Hematopoietic multipotent progenitor cell (in vitro differentiated cells): ENCODE measurements around the gene MGMT. TPM values are rescaled to one million over a fixed set of nuclear protein-coding genes. Genes with fewer than 3 reads are reported as not detected.
"Not testable (repeated sequence)": the region's sequence is repeated elsewhere in the genome, so short reads cannot be mapped to it uniquely, and the experiment has no call there.

Source experiments
- DNase-seq, 3 donors: peaks; one replicate each; pipeline ENCODE4 v3.0.0-alpha.2; 2011 to 2015; ENCODE audit warnings: low read depth in 2 of 3, low spot score in 2 of 3
- total RNA-seq: library from RNA; depleted of rRNA; stranded (reverse); fragments of >200 nt; gene quantifications from one replicate; pipeline ENCODE4 v1.2.3, GENCODE V29; 2012

MGMT gene
- total RNA-seq = 36.4 TPM

DNA sequence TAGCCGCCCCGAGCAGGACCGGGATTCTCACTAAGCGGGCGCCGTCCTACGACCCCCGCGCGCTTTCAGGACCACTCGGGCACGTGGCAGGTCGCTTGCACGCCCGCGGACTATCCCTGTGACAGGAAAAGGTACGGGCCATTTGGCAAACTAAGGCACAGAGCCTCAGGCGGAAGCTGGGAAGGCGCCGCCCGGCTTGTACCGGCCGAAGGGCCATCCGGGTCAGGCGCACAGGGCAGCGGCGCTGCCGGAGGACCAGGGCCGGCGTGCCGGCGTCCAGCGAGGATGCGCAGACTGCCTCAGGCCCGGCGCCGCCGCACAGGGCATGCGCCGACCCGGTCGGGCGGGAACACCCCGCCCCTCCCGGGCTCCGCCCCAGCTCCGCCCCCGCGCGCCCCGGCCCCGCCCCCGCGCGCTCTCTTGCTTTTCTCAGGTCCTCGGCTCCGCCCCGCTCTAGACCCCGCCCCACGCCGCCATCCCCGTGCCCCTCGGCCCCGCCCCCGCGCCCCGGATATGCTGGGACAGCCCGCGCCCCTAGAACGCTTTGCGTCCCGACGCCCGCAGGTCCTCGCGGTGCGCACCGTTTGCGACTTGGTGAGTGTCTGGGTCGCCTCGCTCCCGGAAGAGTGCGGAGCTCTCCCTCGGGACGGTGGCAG lies at the start of gene MGMT:
Gene MGMT, plus strand, starts transcription at position 539 of the 656 bp plus-strand sequence.
- DNase-seq = peak; percentile 82 to 86 (median 86)

GRCh38 chr10:129417870-129418269 lies 49.2 kb upstream of the MGMT start:
- DNase-seq = no peak

DNA sequence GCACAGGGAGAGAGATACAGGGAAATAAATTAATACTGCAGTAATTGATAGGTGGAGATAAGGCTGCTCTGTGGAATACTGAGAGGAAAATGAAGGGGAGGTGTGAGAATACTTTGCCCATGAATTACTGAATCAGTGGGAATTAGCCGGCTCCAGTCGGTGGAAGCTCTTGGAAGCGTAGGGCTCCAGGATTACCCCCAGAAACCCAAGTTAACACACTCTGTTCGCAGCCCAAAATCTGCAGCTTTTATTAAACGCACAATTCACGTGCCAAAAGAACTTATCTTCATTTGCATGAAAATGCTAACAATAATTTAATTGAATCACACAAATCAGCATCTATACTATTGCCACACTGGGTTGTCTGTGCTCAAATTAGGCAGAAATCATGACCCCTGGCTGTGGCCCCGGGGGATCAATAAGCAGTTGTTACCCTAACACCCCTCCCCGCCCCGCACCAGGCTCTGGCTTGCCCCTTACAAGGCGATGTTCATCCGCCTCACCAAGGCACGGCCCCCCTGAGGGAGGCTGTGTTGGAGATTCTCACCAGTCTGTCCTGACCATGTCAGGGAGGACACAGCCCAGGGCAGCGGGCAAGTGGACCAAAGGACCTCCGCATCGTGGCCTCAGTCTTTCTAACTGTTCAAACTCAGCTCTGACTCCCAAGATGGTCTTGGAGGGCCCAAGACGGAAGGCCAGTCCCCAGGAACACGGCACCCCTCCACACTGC lies 48.4 kb upstream of the MGMT start:
- no peak for DNase-seq

GRCh38 chr10:129419397-129419796 lies 47.6 kb upstream of the MGMT start:
- no peak for DNase-seq

DNA sequence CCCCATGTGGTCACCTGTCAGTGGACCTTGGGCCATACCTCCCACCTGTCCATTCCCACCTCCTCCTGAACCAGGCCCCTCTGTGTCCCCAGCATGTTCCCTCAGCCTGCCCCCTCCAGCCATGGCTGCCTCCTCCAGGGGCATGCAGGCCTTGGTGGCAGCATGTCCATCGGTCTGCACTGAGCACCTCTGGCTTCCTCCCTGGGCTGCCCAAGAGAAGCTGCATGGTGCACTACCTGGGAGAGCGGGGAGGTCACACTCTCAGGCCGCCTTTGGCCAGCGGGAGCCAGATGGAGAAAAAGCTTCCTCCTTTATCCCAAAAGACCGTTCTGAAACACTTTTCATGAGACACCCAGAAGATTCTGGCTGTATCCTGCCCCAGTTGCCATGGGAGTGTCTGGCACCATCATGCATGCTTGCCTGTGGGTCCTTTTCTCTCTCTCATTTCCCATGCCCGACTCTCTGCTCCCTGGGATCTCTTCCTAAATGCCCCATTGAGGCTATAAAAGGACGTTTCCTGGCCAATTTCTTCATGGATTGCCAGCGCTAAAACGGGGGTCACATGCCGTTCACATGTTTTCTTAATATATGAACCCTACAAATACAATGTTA lies 45.5 kb upstream of the MGMT start:
- DNase-seq = no peak

DNA sequence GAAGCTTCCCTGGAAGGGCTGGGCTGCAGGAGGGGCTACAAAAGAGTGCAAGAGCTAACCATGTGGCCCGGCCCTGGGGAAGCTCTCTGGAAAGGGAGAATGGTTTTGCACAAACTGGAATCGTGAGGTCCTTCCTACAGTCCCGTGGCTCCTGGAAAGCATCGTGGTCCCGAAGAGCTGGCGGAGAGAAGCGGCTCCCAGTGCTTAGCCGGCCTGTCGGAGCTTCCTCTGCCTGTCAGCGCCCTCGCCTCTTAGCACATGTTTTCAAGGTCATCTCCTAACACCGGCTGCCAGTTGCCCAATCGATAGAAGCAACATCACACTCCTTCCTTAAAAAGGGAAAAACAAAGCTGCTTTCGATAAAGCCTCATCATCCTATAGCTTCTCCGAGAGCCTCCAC lies 42.1 kb upstream of the MGMT start:
- DNase-seq = no peak

DNA sequence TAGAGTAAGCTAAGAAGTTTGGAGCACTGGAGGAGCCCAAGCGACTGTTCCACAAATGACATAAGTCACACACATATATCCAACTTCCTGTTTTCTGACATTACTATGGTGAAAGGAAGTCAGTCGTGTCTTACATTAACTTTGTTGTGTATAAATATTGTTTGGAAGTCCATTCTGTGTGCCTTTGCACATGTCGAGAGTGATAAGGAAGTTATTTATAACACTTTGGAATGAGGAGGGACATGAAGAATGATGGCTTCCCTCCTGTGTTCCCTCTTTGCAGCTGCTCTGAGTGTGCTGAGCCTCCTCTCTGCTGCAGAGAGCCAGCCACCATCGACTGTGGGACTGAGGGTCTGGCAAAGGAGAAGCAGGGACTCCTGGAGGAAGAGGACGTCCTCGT lies 40.4 kb upstream of the MGMT start:
- DNase-seq = peak in 2 of 3 donors; percentile 6 to 43

DNA sequence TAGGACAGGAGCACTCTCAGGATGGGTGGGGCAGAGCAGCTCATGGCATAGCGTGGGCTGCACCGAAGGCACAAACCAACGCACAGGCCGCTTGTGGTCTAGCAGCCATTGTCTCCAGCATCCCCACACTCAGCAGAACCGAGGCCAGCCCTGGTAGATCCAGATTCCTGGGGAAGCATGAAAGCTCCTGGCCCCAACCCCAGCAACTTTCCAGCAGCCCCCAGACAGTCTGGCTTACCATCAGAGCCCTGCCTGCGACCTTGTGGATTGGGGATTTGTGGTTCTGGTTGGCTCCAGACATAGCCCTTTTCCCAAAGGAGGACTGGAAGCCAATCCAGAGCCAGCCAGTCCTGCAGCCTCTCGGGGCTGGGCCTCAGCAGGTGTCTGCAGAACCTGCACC lies 33.8 kb upstream of the MGMT start:
- no peak for DNase-seq

DNA sequence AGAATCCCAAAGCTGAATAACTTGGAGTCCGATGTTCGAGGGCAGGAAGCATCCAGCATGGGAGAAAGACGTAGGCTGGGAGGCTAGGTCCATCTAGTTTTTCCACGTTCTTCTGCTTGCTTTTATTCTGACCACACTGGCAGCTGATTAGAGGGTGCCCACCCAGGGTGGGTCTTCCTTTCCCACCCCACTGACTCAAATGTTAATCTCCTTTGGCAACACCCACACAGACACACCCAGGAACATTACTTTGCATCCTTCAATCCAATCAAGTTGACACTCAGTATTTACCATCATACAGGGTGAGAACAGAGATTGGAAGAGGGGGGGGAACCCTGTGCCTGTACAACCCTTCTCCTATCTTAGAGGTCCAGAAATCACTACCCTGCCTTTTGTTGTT lies 31.3 kb upstream of the MGMT start:
- not testable (repeated sequence) for DNase-seq

DNA sequence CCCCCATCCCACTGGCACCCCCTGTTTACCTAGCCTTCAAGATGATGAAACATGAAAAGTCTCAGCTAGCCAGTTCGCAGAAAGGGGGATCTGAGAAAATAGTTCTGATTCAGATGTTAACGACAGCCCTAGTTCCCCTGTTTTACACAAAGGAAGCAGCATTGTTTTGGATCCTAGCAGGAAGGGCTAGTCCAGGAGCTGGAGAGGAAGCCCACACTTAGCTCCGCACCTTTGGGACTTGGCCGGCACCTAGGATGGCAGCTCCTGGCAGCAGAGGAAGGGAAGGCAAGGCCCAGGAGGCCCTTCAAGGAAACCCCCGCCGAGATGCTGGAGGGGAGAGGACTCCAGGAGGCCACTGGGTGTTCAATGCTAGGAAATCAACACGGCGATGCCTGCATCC lies 29.0 kb upstream of the MGMT start:
- DNase-seq = no peak

GRCh38 chr10:129440247-129440646 lies 26.8 kb upstream of the MGMT start:
- DNase-seq = no peak

- no peak for DNase-seq
These were observed 26.2 kb upstream of the MGMT start for GRCh38 chr10:129440722-129441316.

- DNase-seq = no peak
These were observed 25.6 kb upstream of the MGMT start for GRCh38 chr10:129441372-129442009.

DNA sequence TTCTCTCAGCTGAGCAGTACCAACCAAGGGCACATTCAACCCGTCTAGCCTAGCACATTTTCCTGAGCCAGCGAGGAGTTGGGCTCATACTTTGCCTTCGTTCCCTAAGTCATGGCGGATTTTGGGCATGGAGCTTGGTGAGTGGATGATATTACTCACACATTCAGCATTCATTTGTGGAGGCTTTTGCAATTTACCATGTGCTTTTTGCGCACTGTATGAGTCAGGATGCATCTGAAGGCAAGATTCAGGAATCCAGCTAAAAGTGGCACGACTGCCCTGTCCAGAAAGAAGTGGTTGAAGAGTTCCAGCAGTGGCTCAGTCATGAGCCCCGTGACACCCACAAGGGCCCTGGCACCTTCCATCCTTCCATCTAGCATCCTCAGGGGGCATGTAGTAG lies 24.2 kb upstream of the MGMT start:
- no peak for DNase-seq

DNA sequence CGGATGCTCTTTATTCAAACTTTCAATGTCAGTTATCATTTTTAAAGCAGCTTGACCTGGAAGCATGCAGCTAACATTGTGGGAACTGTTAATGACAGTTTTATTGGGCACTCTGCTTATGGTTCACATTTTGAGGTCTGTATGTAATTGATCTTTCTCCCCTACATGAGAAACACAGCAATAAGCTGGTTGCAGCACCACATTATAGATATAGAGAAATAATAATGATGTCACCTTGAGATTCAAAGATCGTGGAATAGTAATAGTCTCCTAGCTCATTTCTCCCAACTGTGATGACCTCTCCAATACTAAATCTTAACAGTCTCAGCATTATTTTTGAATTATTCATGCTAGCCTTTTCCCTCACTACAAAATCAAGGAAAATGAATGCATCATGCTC lies 22.7 kb upstream of the MGMT start:
- DNase-seq = no peak

- no peak for DNase-seq
These were observed 21.4 kb upstream of the MGMT start for GRCh38 chr10:129445436-129446182.

DNA sequence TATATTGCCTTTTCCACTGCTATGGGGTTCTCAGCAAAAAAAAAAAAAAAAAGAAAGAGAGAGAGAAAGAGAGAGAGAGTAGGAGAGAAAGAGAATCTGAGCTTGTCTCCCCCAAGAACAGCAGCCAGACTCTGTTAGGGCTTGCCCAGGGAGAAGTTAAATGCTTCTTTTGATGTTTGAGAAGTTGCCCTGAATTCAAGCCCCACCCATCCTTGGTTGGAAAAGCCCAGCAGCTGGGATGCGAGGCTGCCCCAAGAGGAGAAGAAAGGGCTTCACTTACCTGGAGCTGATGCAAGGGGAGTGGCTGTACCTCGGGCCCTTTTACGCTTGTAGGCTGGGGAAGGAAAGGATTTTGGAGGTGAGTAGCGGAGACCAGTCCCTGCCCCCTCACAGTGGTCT lies 20.9 kb upstream of the MGMT start:
- no peak for DNase-seq

DNA sequence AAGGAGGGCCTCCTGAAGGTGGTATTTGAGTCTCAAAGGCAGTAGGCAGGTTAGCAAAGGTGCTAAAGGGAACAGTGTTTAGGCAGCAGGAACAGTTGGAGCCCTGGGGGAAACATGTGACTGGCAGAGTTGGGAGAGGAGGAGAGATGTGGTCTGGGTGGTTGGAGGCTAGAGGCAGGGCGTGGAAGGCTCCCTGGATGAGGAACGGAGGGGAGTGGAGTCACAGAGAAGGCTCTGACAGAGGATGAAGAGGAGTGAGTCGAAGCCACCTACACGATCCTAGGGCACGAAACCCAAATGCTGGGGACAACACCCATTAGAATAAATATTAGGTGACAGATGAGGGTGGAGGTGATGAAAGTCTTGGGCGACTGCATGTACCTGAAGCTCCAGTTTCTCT lies 19.6 kb upstream of the MGMT start:
- no peak for DNase-seq

DNA sequence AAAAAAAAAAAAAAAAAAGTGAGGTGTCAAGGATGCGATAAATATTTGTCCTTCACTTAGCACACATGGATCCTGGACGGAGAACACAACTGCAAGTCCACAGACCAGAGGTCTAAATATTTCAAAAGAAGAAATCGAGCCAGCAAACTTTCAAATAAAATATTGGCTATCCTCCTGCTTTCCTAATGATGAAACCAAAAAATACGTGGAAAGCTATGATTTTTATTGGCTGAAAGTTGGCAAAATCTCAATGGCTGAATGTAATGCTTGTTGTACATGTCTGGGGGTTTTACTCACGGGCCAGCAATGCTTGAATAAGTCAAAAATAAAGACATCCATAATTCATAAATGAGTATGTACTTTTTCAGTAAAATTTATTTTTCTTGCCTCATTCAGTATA lies 19.0 kb upstream of the MGMT start:
- DNase-seq = no peak

DNA sequence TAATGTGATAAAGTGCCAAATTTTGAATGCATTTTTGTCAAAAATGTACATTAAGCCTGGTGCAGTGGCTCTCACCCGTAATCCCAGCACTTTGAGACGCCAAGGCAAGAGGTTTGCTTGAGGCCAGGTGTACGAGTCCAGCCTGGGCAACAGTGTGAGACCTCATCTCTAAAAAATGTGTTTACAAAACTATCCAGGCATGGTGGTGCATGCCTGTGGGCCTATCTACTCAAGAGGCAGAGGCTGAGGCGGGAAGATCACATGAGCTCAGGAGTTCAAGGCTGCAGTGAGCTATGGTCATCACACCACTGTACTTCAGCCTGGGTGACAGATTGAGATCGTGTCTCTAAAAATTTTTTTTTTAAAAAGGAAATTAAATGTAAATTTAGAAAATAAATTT lies 18.5 kb upstream of the MGMT start:
- DNase-seq = no peak

DNA sequence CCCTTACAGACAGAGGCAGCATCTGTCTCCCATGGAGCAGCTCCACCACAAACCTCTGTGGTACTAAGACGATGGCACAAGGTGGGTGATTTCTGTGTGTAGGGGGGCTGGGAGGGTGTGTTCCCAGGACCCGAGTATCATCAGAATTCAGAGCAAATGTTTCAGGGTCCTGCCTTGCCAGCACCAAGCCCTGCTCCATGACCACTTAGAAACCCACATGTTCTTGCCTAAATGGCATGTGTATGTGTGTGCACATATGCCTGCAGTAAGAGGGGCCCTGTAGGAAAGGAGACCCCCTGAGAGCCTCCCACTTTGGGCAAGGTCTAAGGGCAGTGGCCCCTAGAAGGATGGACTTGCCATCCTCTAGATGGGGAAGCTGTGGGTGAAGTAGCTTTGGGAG lies 17.1 kb upstream of the MGMT start:
- DNase-seq = no peak
